ENCODE data around the gene TBR1.

The TBR1 gene

DNA sequence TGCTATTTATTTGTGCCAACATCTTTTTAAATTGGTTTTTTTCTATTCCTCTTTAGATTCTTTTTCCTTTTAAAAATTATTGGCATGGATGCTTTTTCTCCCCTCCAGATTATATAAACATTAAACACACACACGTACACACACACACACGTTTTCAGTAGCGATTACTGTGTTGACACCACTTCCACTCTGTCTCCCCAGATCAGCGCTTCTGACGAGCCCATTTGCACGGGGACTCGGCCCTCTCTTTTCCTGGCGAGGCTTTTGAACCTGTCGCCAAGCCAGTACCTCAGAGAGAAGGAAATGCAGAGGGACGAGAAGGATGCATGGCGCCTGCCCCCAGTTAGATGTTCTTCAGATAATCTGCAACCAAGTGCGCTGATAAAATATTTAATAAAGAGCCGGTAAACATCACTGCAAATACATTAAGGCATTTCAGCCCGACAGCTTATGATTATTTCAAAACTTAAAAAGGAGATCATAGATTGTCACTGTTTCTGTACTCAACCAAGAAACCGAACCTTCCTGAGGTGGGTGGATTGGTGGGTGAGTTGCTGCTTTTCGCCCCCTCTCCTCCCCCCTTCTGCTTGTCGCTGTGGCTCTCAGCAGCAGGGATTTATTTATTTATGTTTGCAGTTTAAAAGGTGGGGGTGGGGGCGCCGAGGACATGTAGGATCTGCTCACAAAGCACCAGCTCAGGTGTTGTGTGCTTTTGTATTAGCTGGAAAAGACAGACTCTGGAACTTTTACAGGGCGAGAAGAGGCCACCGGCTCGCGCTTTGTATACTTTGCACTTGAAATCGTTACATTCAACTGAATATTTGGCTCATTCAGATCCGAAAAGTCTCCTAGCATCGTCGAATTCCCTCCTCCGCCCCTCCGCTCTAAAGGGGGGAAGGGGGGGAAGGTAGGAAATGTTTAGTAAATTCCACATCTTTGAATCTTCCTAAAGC is 787 bp upstream of the TBR1 start:
- peak in 1 of 14 donors; percentile 20 for DNase-seq

DNA sequence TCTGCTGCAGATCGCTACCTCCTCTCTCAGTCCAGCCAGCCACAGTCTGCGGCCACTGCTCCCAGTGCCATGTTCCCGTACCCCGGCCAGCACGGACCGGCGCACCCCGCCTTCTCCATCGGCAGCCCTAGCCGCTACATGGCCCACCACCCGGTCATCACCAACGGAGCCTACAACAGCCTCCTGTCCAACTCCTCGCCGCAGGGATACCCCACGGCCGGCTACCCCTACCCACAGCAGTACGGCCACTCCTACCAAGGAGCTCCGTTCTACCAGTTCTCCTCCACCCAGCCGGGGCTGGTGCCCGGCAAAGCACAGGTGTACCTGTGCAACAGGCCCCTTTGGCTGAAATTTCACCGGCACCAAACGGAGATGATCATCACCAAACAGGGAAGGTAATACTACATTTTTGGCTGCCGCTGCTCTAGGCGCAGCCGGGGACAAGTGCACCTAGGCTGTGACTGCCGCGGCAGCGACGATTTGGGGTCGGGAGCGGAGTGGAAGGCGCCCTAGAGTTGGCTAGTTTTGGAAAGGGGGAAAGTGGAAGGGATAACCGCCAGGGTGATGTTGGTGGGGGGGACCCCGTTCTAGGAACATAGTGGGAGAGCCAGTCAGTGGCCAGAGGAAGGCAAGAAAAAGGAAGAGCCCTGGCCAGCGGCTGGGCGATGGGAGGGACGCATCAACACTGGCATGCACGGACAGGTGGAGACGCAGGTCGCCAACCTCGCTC is 776 bp downstream of the TBR1 start:
- DNase-seq = no peak

DNA sequence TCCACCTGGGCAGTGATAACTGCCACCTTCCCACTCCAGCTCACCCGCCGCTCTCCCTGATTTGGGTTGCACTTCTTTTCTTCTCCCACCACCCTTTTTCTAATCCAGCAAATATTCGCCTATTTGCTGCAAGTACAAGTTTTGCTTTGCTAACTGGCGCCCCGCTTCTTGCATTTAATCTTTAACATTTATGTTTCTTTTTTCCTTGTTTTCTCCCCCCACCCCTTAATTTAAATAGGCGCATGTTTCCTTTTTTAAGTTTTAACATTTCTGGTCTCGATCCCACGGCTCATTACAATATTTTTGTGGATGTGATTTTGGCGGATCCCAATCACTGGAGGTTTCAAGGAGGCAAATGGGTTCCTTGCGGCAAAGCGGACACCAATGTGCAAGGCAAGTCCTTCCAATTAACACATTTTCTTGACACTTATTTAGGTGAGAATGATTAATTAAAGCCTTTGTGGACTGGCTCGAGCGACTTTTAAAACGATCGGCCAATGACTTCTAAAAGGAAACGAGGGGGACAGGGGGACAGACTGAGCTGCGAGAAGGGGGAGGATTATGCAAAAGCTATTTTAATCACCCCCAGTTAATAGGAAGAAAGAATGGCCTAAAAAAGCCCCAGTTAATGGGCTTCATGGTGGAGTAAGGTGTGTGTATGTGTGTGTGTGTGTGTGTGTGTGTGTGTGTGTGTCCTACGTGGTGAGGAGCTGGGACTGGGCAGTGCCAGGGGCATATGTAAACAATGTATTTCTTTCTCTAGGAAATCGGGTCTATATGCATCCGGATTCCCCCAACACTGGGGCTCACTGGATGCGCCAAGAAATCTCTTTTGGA is 1.6 kb downstream of the TBR1 start:
- DNase-seq = no peak

DNA sequence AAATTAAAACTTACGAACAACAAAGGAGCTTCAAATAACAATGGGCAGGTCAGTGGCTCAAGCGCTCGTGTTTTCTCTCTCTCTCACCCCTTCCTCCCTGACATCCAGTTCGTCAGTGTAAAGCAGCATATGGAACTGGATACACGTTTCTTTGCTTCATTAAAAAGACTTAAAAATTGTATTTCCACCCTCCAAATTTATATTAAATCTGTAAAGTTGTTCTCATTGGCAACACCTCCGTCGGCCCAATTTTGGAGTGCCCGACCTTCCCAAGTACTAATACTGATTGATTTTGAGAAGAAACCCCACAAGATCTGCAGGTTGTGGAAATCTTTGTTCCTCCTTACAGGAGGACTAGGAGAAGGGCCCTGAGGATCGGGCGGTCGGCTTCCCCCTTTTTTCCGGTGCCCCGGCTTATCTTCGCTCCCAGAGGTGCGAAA is 2.2 kb downstream of the TBR1 start:
- DNase-seq = no peak

DNA sequence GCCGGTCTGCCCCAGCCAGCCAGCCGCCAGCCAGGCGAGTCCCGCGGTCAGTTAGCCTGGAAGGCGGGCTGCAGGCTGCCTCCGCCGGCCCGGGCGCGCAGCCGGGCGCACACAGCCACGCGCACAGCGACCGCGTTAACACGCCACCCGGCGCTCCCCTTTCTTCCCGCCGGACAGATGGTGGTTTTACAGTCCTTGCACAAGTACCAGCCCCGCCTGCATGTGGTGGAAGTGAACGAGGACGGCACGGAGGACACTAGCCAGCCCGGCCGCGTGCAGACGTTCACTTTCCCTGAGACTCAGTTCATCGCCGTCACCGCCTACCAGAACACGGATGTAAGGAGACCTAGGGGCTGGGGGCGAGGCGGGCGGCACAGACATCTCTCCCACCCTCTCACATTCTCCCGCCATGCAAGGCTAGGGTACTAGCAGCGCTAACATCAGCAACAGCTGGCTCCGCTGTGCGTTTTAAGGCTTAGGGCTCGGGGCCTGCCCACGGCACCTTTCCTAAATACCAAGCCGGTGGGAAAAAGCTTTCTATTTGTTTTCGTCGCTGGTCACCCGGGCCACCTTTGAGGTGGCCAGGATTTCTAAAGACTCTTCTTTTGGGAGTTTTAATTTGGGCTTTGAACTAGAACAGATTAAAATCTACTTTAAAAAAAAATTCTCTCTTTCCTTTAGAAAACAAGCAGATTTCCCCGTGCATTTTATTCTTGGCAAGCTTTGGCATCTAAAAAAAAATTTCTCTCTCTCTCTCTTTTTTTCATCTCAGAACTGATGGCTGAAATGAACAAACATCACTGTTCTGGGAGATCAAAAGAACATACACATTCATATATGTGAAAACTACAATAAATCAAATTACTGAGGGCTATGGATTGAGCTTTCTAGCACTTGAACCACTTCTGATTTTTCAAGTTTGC is 2.9 kb downstream of the TBR1 start:
- DNase-seq = no peak

DNA sequence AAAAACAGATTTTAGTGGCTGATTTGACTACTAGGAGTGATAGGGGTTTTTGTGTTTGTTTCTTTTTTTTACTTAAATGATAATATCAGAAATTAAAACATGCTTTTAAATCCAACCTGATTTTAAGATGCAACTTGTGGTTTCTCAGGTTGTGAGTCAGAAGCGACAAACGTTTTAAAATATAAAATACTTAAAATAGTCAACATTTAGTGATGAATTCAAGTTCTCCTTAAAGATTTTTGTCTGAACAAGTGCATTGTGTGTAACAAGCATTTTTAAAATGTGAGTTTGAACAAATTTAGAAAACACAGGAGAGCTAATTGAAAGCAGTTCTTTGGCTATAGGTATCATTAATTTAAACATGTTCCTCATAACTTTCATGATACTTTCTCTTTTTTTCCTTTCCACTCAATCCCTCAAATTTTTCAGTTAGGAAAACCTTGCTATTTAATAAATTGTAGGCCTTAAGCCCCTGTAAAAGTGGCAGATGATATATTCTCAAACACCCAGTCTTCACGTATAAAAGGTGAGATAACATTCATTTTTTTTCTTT is 3.6 kb downstream of the TBR1 start:
- DNase-seq = no peak

DNA sequence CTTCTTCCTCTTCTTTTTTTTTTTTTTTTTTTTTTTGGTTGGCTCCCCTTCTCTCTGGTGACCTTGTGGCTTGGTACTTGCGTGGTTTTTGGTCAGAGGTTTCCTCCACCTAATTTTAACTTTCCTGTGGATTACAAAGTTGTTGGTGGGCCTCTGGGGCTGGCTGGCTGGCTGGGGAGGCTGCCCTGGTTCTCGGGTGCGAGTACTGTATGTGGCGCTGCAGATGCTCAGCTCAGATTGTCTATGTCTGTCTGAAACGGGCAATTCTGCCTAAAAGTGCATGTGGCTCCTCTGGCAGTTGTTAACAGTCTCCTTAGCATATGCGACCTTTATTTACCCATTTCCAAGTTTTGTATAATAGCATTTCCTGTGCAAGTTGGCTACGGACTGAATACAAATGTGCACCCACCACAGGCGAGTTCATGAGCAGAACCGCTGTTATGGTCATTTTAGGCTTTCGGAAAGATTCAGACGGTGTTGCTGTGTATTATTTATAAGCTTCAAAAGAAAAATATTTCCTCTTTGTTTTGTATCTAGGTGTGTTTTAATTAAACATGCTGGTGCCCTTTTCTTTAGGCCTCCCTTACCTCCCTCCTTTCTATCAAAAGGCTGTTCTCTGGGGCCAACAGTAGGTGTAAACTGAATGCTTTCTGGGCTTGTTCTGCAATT is 4.4 kb downstream of the TBR1 start:
- DNase-seq = no peak

DNA sequence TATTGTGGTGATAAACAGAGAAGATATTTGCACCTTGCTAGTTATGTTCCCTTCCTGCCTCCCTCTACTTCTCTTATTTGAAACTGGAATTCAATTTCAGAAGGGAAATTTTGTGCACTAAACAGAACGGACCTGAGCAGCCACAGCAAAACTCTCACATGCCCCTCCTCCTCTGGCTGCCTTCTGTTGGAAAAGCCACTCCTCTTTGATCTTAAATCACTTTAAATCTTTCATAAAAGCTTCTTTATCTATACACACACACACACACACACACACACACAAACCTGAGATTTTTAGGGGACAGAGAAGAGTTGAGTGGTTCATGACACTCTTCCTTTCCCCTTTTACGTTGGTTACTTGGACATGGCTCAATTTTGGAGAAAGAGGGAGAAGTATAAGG is 5.6 kb downstream of the TBR1 start:
- no peak for DNase-seq

DNA sequence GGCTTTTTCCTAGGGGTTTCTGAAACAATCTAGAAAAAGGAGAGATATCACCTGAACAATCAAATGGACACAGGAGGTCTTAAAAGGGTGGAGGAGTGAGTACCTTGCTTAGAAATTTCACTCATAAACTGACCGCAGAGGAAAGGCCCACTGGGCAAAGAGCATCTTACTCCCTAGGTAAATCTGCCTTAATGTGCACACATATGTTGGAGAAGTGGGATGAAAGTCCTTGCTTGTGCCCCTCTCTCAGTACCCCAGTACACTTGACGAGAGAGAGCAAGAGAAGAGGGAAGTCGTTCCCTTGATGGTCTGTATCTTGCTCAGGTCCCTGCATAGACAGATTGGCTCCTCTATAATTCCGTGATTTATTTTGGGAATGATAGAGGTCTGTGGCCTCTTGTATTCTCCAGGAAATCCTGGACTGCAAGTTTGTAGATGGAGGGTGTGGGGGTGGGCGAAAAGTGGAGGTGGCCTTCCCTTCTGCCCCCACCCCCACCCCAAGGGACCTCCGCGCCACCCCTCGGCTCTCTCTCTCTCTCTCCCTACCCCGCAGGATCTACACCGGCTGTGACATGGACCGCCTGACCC is 6.8 kb downstream of the TBR1 start:
- DNase-seq = no peak

DNA sequence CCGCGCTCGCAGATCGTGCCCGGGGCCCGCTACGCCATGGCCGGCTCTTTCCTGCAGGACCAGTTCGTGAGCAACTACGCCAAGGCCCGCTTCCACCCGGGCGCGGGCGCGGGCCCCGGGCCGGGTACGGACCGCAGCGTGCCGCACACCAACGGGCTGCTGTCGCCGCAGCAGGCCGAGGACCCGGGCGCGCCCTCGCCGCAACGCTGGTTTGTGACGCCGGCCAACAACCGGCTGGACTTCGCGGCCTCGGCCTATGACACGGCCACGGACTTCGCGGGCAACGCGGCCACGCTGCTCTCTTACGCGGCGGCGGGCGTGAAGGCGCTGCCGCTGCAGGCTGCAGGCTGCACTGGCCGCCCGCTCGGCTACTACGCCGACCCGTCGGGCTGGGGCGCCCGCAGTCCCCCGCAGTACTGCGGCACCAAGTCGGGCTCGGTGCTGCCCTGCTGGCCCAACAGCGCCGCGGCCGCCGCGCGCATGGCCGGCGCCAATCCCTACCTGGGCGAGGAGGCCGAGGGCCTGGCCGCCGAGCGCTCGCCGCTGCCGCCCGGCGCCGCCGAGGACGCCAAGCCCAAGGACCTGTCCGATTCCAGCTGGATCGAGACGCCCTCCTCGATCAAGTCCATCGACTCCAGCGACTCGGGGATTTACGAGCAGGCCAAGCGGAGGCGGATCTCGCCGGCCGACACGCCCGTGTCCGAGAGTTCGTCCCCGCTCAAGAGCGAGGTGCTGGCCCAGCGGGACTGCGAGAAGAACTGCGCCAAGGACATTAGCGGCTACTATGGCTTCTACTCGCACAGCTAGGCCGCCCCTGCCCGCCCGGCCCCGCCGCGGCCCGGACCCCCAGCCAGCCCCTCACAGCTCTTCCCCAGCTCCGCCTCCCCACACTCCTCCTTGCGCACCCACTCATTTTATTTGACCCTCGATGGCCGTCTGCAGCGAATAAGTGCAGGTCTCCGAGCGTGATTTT is 7.6 kb downstream of the TBR1 start:
- DNase-seq = no peak

DNA sequence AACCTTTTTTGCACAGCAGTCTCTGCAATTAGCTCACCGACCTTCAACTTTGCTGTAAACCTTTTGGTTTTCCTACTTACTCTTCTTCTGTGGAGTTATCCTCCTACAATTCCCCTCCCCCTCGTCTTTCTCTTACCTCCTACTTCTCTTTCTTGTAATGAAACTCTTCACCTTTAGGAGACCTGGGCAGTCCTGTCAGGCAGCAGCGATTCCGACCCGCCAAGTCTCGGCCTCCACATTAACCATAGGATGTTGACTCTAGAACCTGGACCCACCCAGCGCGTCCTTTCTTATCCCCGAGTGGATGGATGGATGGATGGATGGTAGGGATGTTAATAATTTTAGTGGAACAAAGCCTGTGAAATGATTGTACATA is 8.3 kb downstream of the TBR1 start:
- DNase-seq = no peak

DNA sequence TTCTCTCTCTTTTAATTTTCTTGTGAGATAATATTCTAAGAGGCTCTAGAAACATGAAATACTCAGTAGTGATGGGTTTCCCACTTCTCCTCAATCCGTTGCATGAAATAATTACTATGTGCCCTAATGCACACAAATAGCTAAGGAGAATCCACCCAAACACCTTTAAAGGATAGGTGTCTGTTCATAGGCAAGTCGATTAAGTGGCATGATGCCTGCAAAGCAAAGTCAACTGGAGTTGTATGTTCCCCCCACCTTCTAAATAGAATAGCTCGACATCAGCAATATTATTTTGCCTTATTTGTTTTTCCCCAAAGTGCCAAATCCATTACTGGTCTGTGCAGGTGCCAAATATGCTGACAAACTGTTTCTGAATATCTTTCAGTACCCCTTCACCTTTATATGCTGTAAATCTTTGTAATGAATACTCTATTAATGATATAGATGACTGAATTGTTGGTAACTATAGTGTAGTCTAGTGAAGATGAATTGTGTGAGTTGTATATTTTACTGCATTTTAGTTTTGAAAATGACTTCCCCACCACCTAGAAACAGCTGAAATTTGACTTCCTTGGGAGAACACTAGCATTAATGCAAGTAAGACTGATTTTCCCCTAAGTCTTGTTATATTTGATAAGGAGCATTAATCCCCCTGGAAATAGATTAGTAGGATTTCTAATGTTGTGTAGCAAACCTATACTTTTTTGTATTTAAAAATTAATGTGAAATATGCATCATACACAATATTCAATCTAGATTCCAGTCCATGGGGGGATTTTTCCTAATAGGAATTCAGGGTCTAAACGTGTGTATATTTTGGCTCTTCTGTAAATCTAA is 9.0 kb downstream of the TBR1 start:
- DNase-seq = no peak

DNA sequence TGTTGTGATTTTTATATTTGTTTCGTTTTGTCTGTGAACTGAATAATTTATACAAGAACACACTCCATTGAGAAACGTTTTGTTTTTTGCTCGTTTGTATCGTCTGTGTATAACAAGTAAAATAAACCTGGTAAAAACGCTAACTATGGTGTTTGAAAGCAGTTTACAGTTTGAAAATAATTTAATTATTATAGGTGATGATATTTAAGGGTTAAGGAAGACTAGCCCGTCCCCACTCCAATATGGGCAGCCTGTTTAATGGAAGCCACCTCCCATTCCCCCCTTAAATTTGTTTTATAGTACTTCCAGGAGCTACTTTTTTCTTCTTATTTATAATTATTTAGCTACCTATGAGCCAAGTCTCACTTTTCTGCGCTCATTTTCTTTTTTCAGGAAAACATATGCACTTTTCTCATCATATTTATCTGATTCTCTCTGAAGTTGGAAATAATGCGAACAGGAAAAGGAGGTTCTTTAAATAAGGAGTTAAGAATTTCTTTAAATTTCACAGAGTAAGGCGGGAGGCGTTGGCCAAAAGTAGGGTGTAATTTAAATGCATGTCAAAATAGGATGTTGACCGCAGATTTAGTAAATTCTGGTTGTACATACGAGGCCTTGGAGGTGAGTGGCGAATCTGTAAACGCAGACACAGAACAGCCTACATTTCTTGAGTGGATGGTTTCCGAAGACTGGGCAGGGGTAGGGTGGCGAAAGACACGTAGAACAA is 9.8 kb downstream of the TBR1 start:
- no peak for DNase-seq

DNA sequence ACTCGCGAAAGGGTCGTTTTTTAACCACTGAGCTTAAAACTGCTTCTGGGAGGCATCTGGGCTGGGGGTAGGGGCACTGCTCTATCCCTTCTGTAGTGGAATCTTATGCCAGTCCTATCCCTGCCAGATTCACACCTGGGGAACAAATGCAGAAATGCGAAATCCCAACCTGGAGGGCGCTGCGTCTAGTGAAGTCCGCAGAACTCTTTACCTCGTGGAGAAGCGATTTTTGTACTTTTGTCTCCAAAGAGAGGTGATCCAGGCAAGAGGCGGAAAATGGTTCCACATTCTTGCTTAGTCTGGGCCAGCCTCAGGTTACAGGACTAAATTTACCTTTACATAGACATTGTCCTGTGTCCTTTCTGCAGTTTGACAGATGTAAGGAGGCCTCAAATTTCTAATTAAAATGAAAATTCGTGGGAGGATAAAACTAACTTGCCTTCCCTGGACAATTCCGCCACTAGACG is 10.4 kb downstream of the TBR1 start:
- DNase-seq = no peak

DNA sequence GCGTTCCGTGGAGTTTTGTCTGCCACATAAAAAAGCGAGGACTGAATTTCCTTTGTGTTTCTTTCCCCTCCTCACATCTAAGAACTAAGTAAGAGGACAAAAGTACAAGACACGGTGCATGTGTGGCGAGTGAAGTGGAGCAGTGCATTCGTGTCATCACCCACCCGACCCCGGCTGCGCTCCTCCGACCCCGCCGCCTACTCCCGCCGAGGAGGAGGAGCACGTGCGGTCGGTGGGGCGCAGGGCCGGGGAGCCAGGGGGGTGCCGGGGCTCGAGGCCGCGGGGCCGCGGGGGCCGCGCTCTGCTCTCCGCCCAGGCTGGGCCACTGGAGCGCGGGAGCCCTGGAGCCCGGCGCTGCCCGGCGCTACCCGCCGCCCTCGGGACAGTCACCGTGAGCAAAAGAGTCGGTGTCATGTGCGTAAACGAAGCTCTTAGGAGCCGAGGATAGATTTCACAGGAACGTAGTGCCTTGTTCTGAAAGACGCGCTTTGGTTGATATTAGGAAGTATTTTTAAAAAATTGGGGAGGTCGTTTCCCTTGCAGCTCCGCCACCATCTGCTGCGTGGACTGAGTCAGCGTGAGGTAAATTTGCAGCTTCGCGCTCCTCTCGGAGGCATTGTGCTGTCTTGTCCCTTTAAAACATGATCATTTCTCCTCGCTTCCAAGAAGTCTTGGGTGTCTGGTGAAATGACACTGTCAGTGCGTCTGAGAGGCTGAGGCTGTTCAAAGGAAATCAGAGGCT is 11.0 kb downstream of the TBR1 start:
- DNase-seq = no peak

Measured in C1 segment of cervical spinal cord (tissue), 14 donors.